K562 (cell line): ENCODE results near the gene CHGA. TPM values are rescaled to one million over a fixed set of nuclear protein-coding genes. Genes with fewer than 3 reads are reported as not detected.

ENCODE experiments used
- ATAC-seq: fragments of 200-7000 bp; cut with Tn5 transposase; 3 replicates; pipeline ENCODE4 v1.9.1; 2020; ENCODE audit warnings: moderate library complexity
- BruUV-seq: library from RNA; stranded (reverse); fragments of 400-500 nt; replicated peaks from 2 replicates; lab custom pipeline; 2021; lab: Mats Ljungman, UMichigan
- CTCF ChIA-PET: fragments of 300-600 bp; formaldehyde crosslinking; extraction: SDS; loops from one replicate; lab custom pipeline; 2021; ENCODE audit warnings: low intra/inter-chr PET ratio; lab: Yijun Ruan, JAX
- POLR2A ChIA-PET: fragments of 300-600, 350-650 bp; sonication (Branson Sonifier 250); formaldehyde crosslinking; extraction: SDS; loops from one replicate; lab custom pipeline; 2021; ENCODE audit warnings: antibody characterized with exemption, inconsistent platforms; lab: Yijun Ruan, JAX
- DNase-seq, 4 experiments: peaks; one replicate each; pipeline versions ENCODE4 v3.0.0 to v3.0.0-alpha.2; 2011 to 2018; ENCODE audit warnings: low spot score in 3 of 4, mixed read lengths in 3 of 4; ENCODE audit errors: extremely low read depth in 1 of 4
- FAIRE-seq: peaks from 2 replicates; lab custom pipeline; 2011; peaks lifted over from hg19 to GRCh38; lab: Jason Lieb, UNC
- H2AFZ ChIP-seq: 2 replicates; pipeline ENCODE4 v1.6.0; 2011; ENCODE audit warnings: low read depth, low read length, control low read depth, inconsistent platforms
- H3K27ac ChIP-seq: fragments of 200-600 bp; 3 replicates; pipeline ENCODE4 v1.8.0; 2011; ENCODE audit warnings: low read depth, mild to moderate bottlenecking, control low read depth, inconsistent platforms, low read length, moderate library complexity, mixed read lengths; ENCODE audit errors: extremely low read depth
- H3K27me3 ChIP-seq, 2 experiments: fragments of 300-600 bp in 1 of 2; 2 replicates in 1 of 2; 3 replicates in 1 of 2; pipeline versions ENCODE4 v1.6.0 to v1.8.0; 2011; ENCODE audit warnings: inconsistent platforms in 2 of 2, low read length in 2 of 2, mild to moderate bottlenecking in 1 of 2, mixed read lengths in 1 of 2, moderate library complexity in 1 of 2; ENCODE audit not compliant: control insufficient read depth in 2 of 2, insufficient read depth in 2 of 2
- H3K36me3 ChIP-seq: fragments of 300-600 bp; 3 replicates; pipeline ENCODE4 v1.8.0; 2011; ENCODE audit warnings: mild to moderate bottlenecking, low read length, inconsistent platforms; ENCODE audit not compliant: control insufficient read depth, insufficient read depth
- H3K4me1 ChIP-seq, 2 experiments: fragments of 200-600 bp in 1 of 2; replicated peaks in 1 of 2; 2 replicates in 1 of 2; 3 replicates in 1 of 2; pipeline versions ENCODE4 v1.5.1 to v1.8.0; 2011; ENCODE audit warnings: inconsistent platforms in 2 of 2, low read length in 2 of 2, mild to moderate bottlenecking in 1 of 2, mixed read lengths in 1 of 2, moderate library complexity in 1 of 2; ENCODE audit not compliant: control insufficient read depth in 2 of 2, insufficient read depth in 2 of 2
- H3K4me2 ChIP-seq: 2 replicates; pipeline ENCODE4 v1.6.1; 2011; ENCODE audit warnings: low read length, control low read depth, inconsistent platforms, mixed read lengths; ENCODE audit not compliant: insufficient read depth
- H3K4me3 ChIP-seq: fragments of 200-600 bp; sonication (generic), shearing (Covaris generic); 2 replicates; pipeline ENCODE4 v1.5.1; 2016; ENCODE audit warnings: control low read depth, inconsistent platforms
- H3K79me2 ChIP-seq: fragments of 200-600 bp; 3 replicates; pipeline ENCODE4 v1.8.0; 2011; ENCODE audit warnings: low read length, inconsistent platforms; ENCODE audit not compliant: control insufficient read depth, insufficient read depth
- H3K9ac ChIP-seq, 2 experiments: 2 replicates each; pipeline versions ENCODE4 v1.6.0 to v1.6.1; 2011; ENCODE audit warnings: low read depth in 2 of 2, low read length in 2 of 2, control low read depth in 1 of 2, inconsistent platforms in 1 of 2, mild to moderate bottlenecking in 1 of 2, mixed read lengths in 1 of 2; ENCODE audit not compliant: insufficient read depth in 1 of 2
- H3K9me1 ChIP-seq: one replicate; pipeline ENCODE4 v1.6.0; 2011; ENCODE audit warnings: inconsistent platforms, mild to moderate bottlenecking, low read length, moderate library complexity; ENCODE audit not compliant: control insufficient read depth, insufficient read depth
- H3K9me3 ChIP-seq: replicated peaks from 2 replicates; pipeline ENCODE4 v1.5.1; 2011; ENCODE audit warnings: low read depth, low read length, inconsistent platforms; ENCODE audit not compliant: control insufficient read depth, insufficient read depth
- H4K20me1 ChIP-seq: replicated peaks from 2 replicates; pipeline ENCODE4 v1.6.1; 2011; ENCODE audit warnings: low read length, inconsistent platforms, mixed read lengths; ENCODE audit not compliant: control insufficient read depth, insufficient read depth
- ELF4 ChIP-seq: fragments of 450-650 bp; formaldehyde crosslinking; IDR thresholded peaks from 2 replicates; pipeline ENCODE4 v1.4.0; 2022; ENCODE audit warnings: missing genetic modification characterization
- GTF2B ChIP-seq: IDR thresholded peaks from 2 replicates; pipeline ENCODE4 v1.6.1; 2011; ENCODE audit not compliant: insufficient read length; ENCODE audit errors: extremely low read depth
- HBP1 ChIP-seq: fragments of 450-650 bp; formaldehyde crosslinking; IDR thresholded peaks from 2 replicates; pipeline ENCODE4 v1.4.0; 2022; ENCODE audit warnings: missing genetic modification characterization
- JUN ChIP-seq, 2 experiments: sonication (generic) in 1 of 2; formaldehyde crosslinking in 1 of 2; IDR thresholded peaks; 2 replicates each; pipeline versions ENCODE4 v1.6.1 to v1.8.0; 2012 to 2022; ENCODE audit warnings: borderline replicate concordance in 2 of 2, mild to moderate bottlenecking in 2 of 2, improper control_type of control experiment in 1 of 2, low read depth in 1 of 2, low read length in 1 of 2, missing genetic modification reagents in 1 of 2
- MEF2A ChIP-seq: IDR thresholded peaks from 2 replicates; pipeline ENCODE4 v1.6.1; 2011; ENCODE audit warnings: low read depth, mild to moderate bottlenecking, low read length, moderate library complexity; ENCODE audit not compliant: control insufficient read depth
- PML ChIP-seq: IDR thresholded peaks from 2 replicates; pipeline ENCODE4 v1.6.1; 2012; ENCODE audit warnings: low read length, inconsistent platforms
- SIX5 ChIP-seq, 2 experiments: IDR thresholded peaks; 2 replicates each; pipeline ENCODE4 v1.6.1; 2011; ENCODE audit warnings: low read length in 2 of 2, borderline replicate concordance in 1 of 2, low read depth in 1 of 2, mild to moderate bottlenecking in 1 of 2, moderate library complexity in 1 of 2; ENCODE audit not compliant: insufficient read depth in 1 of 2
- TCF7 ChIP-seq: sonication (generic); IDR thresholded peaks from 2 replicates; pipeline ENCODE4 v1.6.1; 2016; ENCODE audit warnings: antibody characterized with exemption, borderline replicate concordance
- ZFP30 ChIP-seq: fragments of 250-450 bp; sonication (Bioruptor Pico); IDR thresholded peaks from 2 replicates; pipeline ENCODE4 v1.8.0; 2022; ENCODE audit warnings: moderate library complexity, mild to moderate bottlenecking, inconsistent platforms, borderline replicate concordance
- ZNF384 ChIP-seq: IDR thresholded peaks from 2 replicates; pipeline ENCODE4 v1.6.1; 2012; ENCODE audit warnings: low read depth, low read length, improper control_type of control experiment
- ZNF518B ChIP-seq: fragments of 250-450 bp; sonication (Bioruptor Pico); IDR thresholded peaks from 2 replicates; pipeline ENCODE4 v1.5.0; 2021; ENCODE audit warnings: mild to moderate bottlenecking, moderate library complexity
- ZNF655 ChIP-seq: fragments of 250-450 bp; sonication (Bioruptor Pico); IDR thresholded peaks from 2 replicates; pipeline ENCODE4 v1.5.0; 2021
- ZSCAN32 ChIP-seq: fragments of 450-650 bp; formaldehyde crosslinking; IDR thresholded peaks from 2 replicates; pipeline ENCODE4 v1.4.0; 2020; ENCODE audit warnings: mild to moderate bottlenecking, moderate library complexity
- WGBS: fragments of 100-300 bp; shearing (Covaris generic); methylation state at CpG from one replicate; pipeline ENCODE4 v1.1.6; 2016; ENCODE audit warnings: low coverage, mixed read lengths; ENCODE audit not compliant: insufficient coverage; ENCODE audit errors: missing lambda C conversion rate; 5-methylcytosine and 5-hydroxymethylcytosine counted together
- in situ Hi-C: fragments of 300-500 bp; cut with MboI; formaldehyde crosslinking; loops from 4 replicates; pipeline ENCODE4 v1.15.0; 2018; ENCODE audit warnings: inconsistent platforms, mixed read lengths
- intact Hi-C: fragments of 100-400 bp; cut with micrococcal nuclease; formaldehyde crosslinking; loops from 2 replicates; pipeline ENCODE4 v1.14.2; 2022
- polyA plus RNA-seq, 8 experiments: library from polyadenylated mRNA; depleted of rRNA in 4 of 8; stranded (reverse) in 5 of 8; unstranded in 3 of 8; fragments of >200 nt; fragmentation: Nextera tagmentation in 2 of 8; fragmentation: Illumina TruSeq in 1 of 8; extraction: Ambion mirVana in 2 of 8; extraction: Trizol in 1 of 8; gene quantifications; 2 replicates each; pipeline versions ENCODE4 v1.2.1 to v1.2.3, GENCODE V29; 2011 to 2014; ENCODE audit warnings: inconsistent platforms in 1 of 8, missing spikeins in 1 of 8
- total RNA-seq, 7 experiments: library from RNA; depleted of rRNA in 6 of 7; stranded (reverse); fragments of >200 nt in 6 of 7; fragmentation: Illumina TruSeq in 2 of 7; extraction: Trizol in 2 of 7; gene quantifications; 2 replicates each; pipeline versions ENCODE4 v1.2.1 to v1.2.3, GENCODE V29; 2011 to 2021; ENCODE audit warnings: low replicate concordance in 1 of 7
- TF ChIP-seq, protein P1 (sequence below): fragments of 250-450 bp; sonication (Bioruptor Pico); IDR thresholded peaks from 2 replicates; pipeline ENCODE4 v1.6.1; 2021; ENCODE audit warnings: mild to moderate bottlenecking

Gene CHGA
- total and polyA plus RNA-seq, 9 of the 15 experiments (the other 6 are each of a cell fraction or from before 2014, with no cell fraction given): not detected

- no peak overlapping the region for H2AFZ ChIP-seq
- in situ Hi-C loops: no loop called here
- no peak overlapping the region for H3K4me3 ChIP-seq
- no peak for DNase-seq
- H3K79me2 ChIP-seq: no peaks in the 10 kb centered on the region
- CTCF ChIA-PET: no interaction called here
- no peak for FAIRE-seq
- intact Hi-C loops: no loop called here
- no peaks in the 10 kb centered on the region; the same call in 1 of the 2 replicates for H4K20me1 ChIP-seq
- ATAC-seq: no peak
- H3K9me3 ChIP-seq: no peaks in the 10 kb centered on the region
- H3K27me3 ChIP-seq: peaks cover 0 to 6% of the 10 kb centered on the region in 2 experiments; a peak in 1 of 5 replicates
- BruUV-seq: no TSS peak
- H3K4me1 ChIP-seq: peaks cover 0 to 7% of the 10 kb centered on the region in 2 experiments; a peak in 1 of 5 replicates
- no peak overlapping the region for H3K27ac ChIP-seq
- POLR2A ChIA-PET: no interaction called here
- H3K4me2 ChIP-seq: no peak overlapping the region
- no peaks in the 10 kb centered on the region for H3K36me3 ChIP-seq
- 3% methylated on average over 4 of the region's 5 CpGs for WGBS
- no peaks in the 10 kb centered on the region for H3K9me1 ChIP-seq
- H3K9ac ChIP-seq: no peak overlapping the region
- TF ChIP-seq PML (no peak), GTF2B (no peak), HBP1 (CRISPR knock-in tag) (no peak), SIX5 (IDR thresholded peaks at IDR 0.05; ENCODE audit: borderline replicate concordance in 1 of 2, insufficient read depth in 1 of 2, low read depth in 1 of 2, low read length in 2 of 2) (no peak), ZNF518B (no peak), MEF2A (no peak), TCF7 (no peak), ELF4 (no peak), ZSCAN32 (no peak), ZFP30 (CRISPR knock-in tag) (no peak), JUN (IDR thresholded peaks at IDR 0.05; ENCODE audit: borderline replicate concordance, low read depth, low read length) (no peak), JUN (CRISPR knock-in tag; IDR thresholded peaks at IDR 0.05; ENCODE audit: borderline replicate concordance) (no peak), ZNF384 (no peak), ZNF655 (no peak)
- TF ChIP-seq, protein P1, sequence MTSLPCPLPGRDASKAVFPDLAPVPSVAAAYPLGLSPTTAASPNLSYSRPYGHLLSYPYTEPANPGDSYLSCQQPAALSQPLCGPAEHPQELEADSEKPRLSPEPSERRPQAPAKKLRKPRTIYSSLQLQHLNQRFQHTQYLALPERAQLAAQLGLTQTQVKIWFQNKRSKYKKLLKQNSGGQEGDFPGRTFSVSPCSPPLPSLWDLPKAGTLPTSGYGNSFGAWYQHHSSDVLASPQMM (CRISPR knock-in tag): no peak
These were observed 3.4 kb downstream of the CHGA start for GRCh38 chr14:92926180-92926845.
